ENCODE data around the gene UQCC3.
"Not testable (repeated sequence)": the region's sequence is repeated elsewhere in the genome, so short reads cannot be mapped to it uniquely, and the experiment has no call there.

UQCC3 gene

DNA sequence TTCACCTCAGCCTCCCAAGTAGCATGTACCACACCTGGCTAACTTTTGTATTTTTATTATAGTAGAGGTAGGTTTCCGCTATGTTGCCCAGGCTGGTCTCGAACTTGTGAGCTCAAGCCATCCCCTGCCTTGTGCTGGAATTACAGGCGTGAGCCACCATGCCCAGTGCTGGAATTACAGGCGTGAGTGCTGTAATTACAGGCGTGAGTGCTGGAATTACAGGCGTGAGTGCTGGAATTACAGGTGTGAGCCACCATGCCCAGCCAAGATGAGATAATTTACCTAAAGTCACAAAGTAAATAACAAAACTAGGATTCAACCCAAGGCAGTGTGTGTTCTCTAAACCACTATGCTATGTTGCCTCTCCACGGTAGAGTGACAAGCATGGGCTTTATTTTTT lies 11.0 kb downstream of the UQCC3 start:
- Histone ChIP-seq H3K27ac (ENCODE audit: low read length) (no peak overlapping the region), H3K4me1 (ENCODE audit: insufficient read depth, low read length) (peaks cover 7% of the 10 kb centered on the region), H3K36me3 (ENCODE audit: insufficient read depth, low read depth, low read length) (peaks cover 7% of the 10 kb centered on the region)

DNA sequence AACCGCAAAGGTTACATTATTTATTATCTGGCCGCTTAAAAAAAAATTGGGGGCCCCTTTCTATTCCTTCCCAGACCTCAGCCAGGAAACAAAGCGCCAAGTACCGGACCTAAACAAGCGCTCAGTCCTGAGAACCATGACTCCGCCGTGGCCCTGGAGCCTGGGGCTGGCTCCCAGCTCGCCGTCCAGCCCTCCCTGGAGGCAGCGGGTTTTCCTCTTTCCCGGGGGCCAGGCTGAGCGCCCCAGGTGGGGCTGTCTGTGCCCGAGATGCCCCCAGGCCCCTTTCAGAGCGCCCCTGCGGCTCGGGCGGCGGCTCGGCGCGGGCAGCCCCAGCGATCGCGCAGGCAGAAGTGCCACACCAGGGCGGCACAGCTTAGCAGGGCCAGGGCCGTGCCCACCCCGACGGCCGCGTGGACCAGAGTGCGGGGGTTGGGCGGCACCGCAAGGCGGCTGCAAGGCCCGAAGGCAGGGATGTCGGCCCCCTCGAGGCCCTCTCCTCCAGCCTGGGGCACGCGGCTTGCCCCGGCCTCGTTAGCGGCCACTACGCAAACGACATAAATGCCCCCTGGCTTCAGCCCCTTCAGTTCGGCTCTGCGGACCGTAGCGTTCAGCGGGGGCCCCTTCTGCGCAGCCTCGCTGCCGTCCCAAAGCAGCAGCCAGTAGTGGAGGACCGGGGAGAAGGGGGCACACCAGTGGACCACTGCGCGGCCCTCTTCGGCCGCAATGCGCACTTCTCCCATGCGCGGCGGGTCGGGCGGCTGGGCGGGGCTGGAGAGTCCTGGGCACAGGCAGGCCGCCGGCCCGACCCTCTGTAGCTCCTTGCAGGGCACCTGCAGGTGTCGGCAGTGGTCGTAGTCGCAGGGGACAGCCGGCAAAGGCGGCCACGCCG lies 16.3 kb downstream of the UQCC3 start:
- H3K27me3 ChIP-seq (ENCODE audit: insufficient read depth, low read length): no peaks in the 10 kb centered on the region
- H3K4me1 ChIP-seq (ENCODE audit: insufficient read depth, low read length): no peaks in the 10 kb centered on the region
- H3K36me3 ChIP-seq (ENCODE audit: insufficient read depth, low read depth, low read length): peaks cover 28% of the 10 kb centered on the region
- H3K9me3 ChIP-seq (ENCODE audit: insufficient read depth, low read depth, low read length): no peaks in the 10 kb centered on the region
- no peak overlapping the region for H3K27ac ChIP-seq (ENCODE audit: low read length)
- no peak overlapping the region for H3K4me3 ChIP-seq (ENCODE audit: low read length)
- no peak overlapping the region for H3K9ac ChIP-seq (ENCODE audit: low read depth, low read length)

More for the DNA sequence above, 11.0 kb downstream of the UQCC3 start:
- H3K9me3 ChIP-seq (ENCODE audit: insufficient read depth, low read depth, low read length): no peaks in the 10 kb centered on the region
- H3K27me3 ChIP-seq (ENCODE audit: insufficient read depth, low read length): no peaks in the 10 kb centered on the region
- no peak overlapping the region for H3K9ac ChIP-seq (ENCODE audit: low read depth, low read length)
- no peak overlapping the region for H3K4me3 ChIP-seq (ENCODE audit: low read length)

GRCh38 chr11:62688491-62688890 lies 17.0 kb downstream of the UQCC3 start:
- Histone ChIP-seq H3K4me3 (ENCODE audit: low read length) (no peak overlapping the region), H3K36me3 (ENCODE audit: insufficient read depth, low read depth, low read length) (peaks cover 36% of the 10 kb centered on the region), H3K27ac (ENCODE audit: low read length) (no peak overlapping the region), H3K27me3 (ENCODE audit: insufficient read depth, low read length) (no peaks in the 10 kb centered on the region), H3K9me3 (ENCODE audit: insufficient read depth, low read depth, low read length) (no peaks in the 10 kb centered on the region), H3K9ac (ENCODE audit: low read depth, low read length) (no peak overlapping the region), H3K4me1 (ENCODE audit: insufficient read depth, low read length) (no peaks in the 10 kb centered on the region)

- H3K4me1 ChIP-seq (ENCODE audit: insufficient read depth, low read length): no peaks in the 10 kb centered on the region
- no peak within 1 kb of the TSS for H3K4me3 ChIP-seq (ENCODE audit: low read length)
- no peak within 1 kb of the TSS for H3K9ac ChIP-seq (ENCODE audit: low read depth, low read length)
- no peaks in the 10 kb centered on the region for H3K27me3 ChIP-seq (ENCODE audit: insufficient read depth, low read length)
- peaks cover 38% of the 10 kb centered on the region for H3K36me3 ChIP-seq (ENCODE audit: insufficient read depth, low read depth, low read length)
- H3K9me3 ChIP-seq (ENCODE audit: insufficient read depth, low read depth, low read length): no peaks in the 10 kb centered on the region
- H3K27ac ChIP-seq (ENCODE audit: low read length): no peak within 1 kb of the TSS
Measured at GRCh38 chr11:62689421-62690183, 18.1 kb downstream of the UQCC3 start, which contains the start of gene LRRN4CL. TSS of gene LRRN4CL (minus strand) at chr11:62689530. CDS start at chr11:62688508, 1,022 bp downstream.

GRCh38 chr11:62693624-62694023 lies 22.2 kb downstream of the UQCC3 start:
- not testable (repeated sequence) for H3K27ac ChIP-seq (ENCODE audit: low read length)

DNA sequence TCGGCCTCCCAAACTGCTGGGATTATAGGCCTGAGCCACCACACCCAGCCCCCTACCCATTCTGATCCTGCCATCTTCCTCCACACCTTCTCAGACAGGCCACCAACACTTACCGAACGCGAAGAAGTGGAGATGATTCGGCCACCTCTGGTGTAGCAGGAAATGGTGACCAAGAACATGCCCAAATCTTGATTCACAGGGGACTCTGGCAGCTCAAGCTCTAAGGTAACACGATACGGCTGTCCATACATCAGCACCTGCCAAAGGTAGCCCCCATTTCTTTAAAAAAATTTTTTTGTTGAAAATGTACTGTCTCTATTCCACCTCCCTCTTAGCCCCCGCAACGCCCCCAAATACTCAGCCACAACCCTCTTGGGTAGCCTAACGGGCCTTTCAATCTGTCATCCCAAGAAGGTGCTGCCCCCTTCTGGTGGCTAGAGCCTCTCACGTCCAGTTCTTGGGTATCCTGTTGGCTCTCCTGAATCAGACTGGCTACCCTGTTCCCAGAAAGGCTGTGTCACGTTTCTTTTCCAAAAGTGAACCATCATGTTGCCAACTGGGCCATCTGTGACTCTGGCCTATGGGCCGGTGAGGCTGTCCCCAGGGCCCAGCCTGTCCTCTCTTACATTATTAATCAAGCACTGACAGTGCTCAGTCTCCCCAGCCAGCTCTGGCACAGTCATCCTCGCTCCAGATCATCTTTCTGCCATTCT lies 23.1 kb downstream of the UQCC3 start:
- no peak overlapping the region for H3K9ac ChIP-seq (ENCODE audit: low read depth, low read length)
- H3K27me3 ChIP-seq (ENCODE audit: insufficient read depth, low read length): no peaks in the 10 kb centered on the region
- no peaks in the 10 kb centered on the region for H3K4me1 ChIP-seq (ENCODE audit: insufficient read depth, low read length)
- no peak overlapping the region for H3K4me3 ChIP-seq (ENCODE audit: low read length)
- peak overlapping the region; percentile 49 for H3K27ac ChIP-seq (ENCODE audit: low read length)
- H3K9me3 ChIP-seq (ENCODE audit: insufficient read depth, low read depth, low read length): no peaks in the 10 kb centered on the region
- peaks cover 38% of the 10 kb centered on the region for H3K36me3 ChIP-seq (ENCODE audit: insufficient read depth, low read depth, low read length)

More at GRCh38 chr11:62693624-62694023, 22.2 kb downstream of the UQCC3 start:
- H3K4me3 ChIP-seq (ENCODE audit: low read length); H3K9me3 ChIP-seq (ENCODE audit: insufficient read depth, low read depth, low read length); H3K4me1 ChIP-seq (ENCODE audit: insufficient read depth, low read length); H3K27me3 ChIP-seq (ENCODE audit: insufficient read depth, low read length); H3K9ac ChIP-seq (ENCODE audit: low read depth, low read length): not testable (repeated sequence)
- H3K36me3 ChIP-seq (ENCODE audit: insufficient read depth, low read depth, low read length): peaks cover 38% of the 10 kb centered on the region

- H3K4me3 ChIP-seq (ENCODE audit: low read length): no peak overlapping the region
- H3K27me3 ChIP-seq (ENCODE audit: insufficient read depth, low read length): no peaks in the 10 kb centered on the region
- no peak overlapping the region for H3K27ac ChIP-seq (ENCODE audit: low read length)
- no peak overlapping the region for H3K9ac ChIP-seq (ENCODE audit: low read depth, low read length)
- H3K9me3 ChIP-seq (ENCODE audit: insufficient read depth, low read depth, low read length): no peaks in the 10 kb centered on the region
- peaks cover 25% of the 10 kb centered on the region for H3K36me3 ChIP-seq (ENCODE audit: insufficient read depth, low read depth, low read length)
- peaks cover 3% of the 10 kb centered on the region; the same call in 1 of the 2 replicates for H3K4me1 ChIP-seq (ENCODE audit: insufficient read depth, low read length)
Measured at GRCh38 chr11:62702246-62702645, 30.8 kb downstream of the UQCC3 start.

DNA sequence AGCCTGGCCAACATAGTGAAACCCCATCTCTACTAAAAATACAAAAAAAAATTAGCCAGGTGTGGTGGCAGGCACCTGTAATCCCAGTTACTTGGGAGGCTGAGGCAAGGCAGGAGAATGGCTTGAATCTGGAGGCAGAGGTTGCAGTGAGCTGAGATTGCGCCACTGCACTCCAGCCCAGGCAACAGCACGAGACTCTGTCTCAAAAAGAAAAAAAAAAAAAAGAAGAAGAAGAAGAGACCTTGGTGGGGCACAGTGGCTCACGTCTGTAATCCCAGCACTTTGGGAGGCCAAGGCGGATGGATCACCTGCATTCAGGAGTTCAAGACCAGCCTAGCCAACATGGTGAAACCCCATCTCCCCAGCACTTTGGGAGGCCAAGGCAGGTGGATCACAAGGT lies 32.4 kb downstream of the UQCC3 start:
- not testable (repeated sequence) for H3K9me3 ChIP-seq (ENCODE audit: insufficient read depth, low read depth, low read length); H3K4me3 ChIP-seq (ENCODE audit: low read length); H3K27me3 ChIP-seq (ENCODE audit: insufficient read depth, low read length); H3K27ac ChIP-seq (ENCODE audit: low read length); H3K9ac ChIP-seq (ENCODE audit: low read depth, low read length)
- H3K4me1 ChIP-seq (ENCODE audit: insufficient read depth, low read length): peaks cover 17% of the 10 kb centered on the region; the same call in 1 of the 2 replicates
- H3K36me3 ChIP-seq (ENCODE audit: insufficient read depth, low read depth, low read length): peaks cover 25% of the 10 kb centered on the region

DNA sequence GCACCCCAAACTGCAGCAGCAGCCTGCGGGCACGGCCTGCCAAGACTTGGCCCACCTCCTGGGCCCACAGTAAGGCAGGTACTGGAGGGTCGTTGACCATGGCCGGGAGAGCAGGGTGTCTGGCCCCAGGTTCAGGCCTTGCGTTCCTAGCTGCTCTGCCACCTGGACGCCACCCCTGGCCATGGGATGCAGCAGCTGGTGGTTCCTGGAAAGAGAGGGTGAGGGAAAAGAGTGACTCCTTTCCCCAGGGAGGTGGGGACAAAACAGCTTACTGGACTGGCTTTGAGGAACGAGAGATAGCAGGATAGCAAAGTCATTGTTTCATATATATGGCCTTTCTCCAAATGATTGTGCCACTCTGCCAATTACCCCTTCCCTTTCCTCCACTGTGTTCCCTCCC lies 33.9 kb downstream of the UQCC3 start:
- Histone ChIP-seq H3K27me3 (ENCODE audit: insufficient read depth, low read length) (no peaks in the 10 kb centered on the region), H3K27ac (ENCODE audit: low read length) (no peak overlapping the region), H3K36me3 (ENCODE audit: insufficient read depth, low read depth, low read length) (peaks cover 29% of the 10 kb centered on the region), H3K4me1 (ENCODE audit: insufficient read depth, low read length) (peaks cover 21% of the 10 kb centered on the region; the same call in 1 of the 2 replicates), H3K4me3 (ENCODE audit: low read length) (peak overlapping the region; percentile 88), H3K9me3 (ENCODE audit: insufficient read depth, low read depth, low read length) (no peaks in the 10 kb centered on the region), H3K9ac (ENCODE audit: low read depth, low read length) (peak overlapping the region; percentile 91)

DNA sequence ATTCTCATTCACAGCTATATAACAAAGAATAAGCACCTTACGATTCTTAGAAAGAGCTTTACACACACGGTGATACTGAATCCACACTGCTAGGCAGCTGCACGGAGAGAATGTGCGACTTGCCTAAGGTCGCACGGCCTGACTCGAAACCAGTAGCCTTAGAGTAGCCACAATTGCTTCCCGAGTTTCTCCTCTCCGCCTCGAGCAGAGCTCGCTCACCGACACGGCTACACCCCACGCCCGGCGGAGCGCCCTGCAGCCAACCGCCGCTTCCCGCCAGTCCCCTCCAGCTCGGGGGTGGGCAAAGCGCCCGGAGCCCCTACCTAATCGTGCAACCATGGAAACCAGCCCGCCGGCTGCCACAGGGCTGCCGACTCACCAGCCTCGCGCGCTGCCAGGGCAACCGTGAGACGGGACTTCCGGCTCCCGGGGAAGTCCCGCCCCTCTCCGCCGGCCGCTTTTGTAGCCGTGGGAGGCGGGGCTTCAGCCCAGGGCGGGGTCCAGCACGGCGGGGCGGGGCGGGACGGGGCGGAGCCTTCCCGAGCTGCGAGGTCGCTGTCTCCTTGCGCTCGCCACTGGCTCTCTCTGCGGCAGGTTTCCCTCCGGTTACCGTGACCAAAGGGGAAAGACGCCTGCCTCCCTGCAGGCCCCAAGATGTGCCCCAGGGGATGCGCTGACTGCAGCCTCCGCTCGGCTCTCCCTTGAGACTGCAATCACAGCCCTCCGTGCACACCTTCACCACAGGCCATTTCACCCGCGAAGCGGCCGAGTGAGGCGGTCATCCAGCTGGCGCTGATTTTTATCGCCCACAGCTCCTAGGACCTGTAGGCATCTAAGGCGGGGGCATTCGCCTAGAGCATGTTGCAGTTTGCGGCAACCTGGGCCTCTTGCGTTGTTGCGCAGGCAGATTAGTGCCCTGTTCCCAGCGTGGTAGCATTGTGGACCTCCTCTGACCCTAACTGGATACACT lies 34.7 kb downstream of the UQCC3 start:
- H3K9ac ChIP-seq (ENCODE audit: low read depth, low read length): peak overlapping the region; percentile 91
- peak overlapping the region; percentile 41 for H3K27ac ChIP-seq (ENCODE audit: low read length)
- H3K27me3 ChIP-seq (ENCODE audit: insufficient read depth, low read length): no peaks in the 10 kb centered on the region
- H3K36me3 ChIP-seq (ENCODE audit: insufficient read depth, low read depth, low read length): peaks cover 30% of the 10 kb centered on the region
- no peaks in the 10 kb centered on the region for H3K9me3 ChIP-seq (ENCODE audit: insufficient read depth, low read depth, low read length)
- peaks cover 24% of the 10 kb centered on the region; the same call in 1 of the 2 replicates for H3K4me1 ChIP-seq (ENCODE audit: insufficient read depth, low read length)
- H3K4me3 ChIP-seq (ENCODE audit: low read length): peak overlapping the region; percentile 88
